ENCODE data around the gene DDR1.

The DDR1 gene

GRCh38 chr6:30882204-30882758, 2.0 kb upstream of the DDR1 start:
- peaks cover 29% of the 10 kb centered on the region for H3K4me1 ChIP-seq (ENCODE audit: insufficient read depth, low read length)

GRCh38 chr6:30882759-30883684, 1.3 kb upstream of the DDR1 start:
- no peaks in the 10 kb centered on the region for H3K9me3 ChIP-seq (ENCODE audit: control insufficient read depth, insufficient read depth, low read length)
- H3K36me3 ChIP-seq (ENCODE audit: insufficient read depth, low read length), result no peaks in the 10 kb centered on the region
- H3K4me1 ChIP-seq (ENCODE audit: insufficient read depth, low read length), result peaks cover 27% of the 10 kb centered on the region
- H3K9ac ChIP-seq (ENCODE audit: low read depth, low read length), result peak overlapping the region; percentile 65

More at GRCh38 chr6:30882204-30882758, 2.0 kb upstream of the DDR1 start:
- no peaks in the 10 kb centered on the region for H3K9me3 ChIP-seq (ENCODE audit: control insufficient read depth, insufficient read depth, low read length)
- H3K9ac ChIP-seq (ENCODE audit: low read depth, low read length), result peak overlapping the region; percentile 45; the same call in 1 of the 2 replicates
- no peaks in the 10 kb centered on the region for H3K36me3 ChIP-seq (ENCODE audit: insufficient read depth, low read length)

- Histone ChIP-seq H3K36me3 (ENCODE audit: insufficient read depth, low read length) (no peaks in the 10 kb centered on the region), H3K4me1 (ENCODE audit: insufficient read depth, low read length) (peaks cover 27% of the 10 kb centered on the region), H3K9me3 (ENCODE audit: control insufficient read depth, insufficient read depth, low read length) (no peaks in the 10 kb centered on the region), H3K9ac (ENCODE audit: low read depth, low read length) (peak overlapping the region; percentile 65; the same call in 1 of the 2 replicates)
Observed at GRCh38 chr6:30884521-30885480, 482 bp downstream of the DDR1 start.

- Histone ChIP-seq H3K36me3 (ENCODE audit: insufficient read depth, low read length) (0 out of 2 replicates have a peak, but pooled peaks cover 3% of the 10 kb centered on the region), H3K9ac (ENCODE audit: low read depth, low read length) (peak overlapping the region; percentile 39), H3K4me1 (ENCODE audit: insufficient read depth, low read length) (peaks cover 22% of the 10 kb centered on the region), H3K9me3 (ENCODE audit: control insufficient read depth, insufficient read depth, low read length) (no peaks in the 10 kb centered on the region)
Observed at GRCh38 chr6:30885481-30885998, 1.2 kb downstream of the DDR1 start.

- Histone ChIP-seq H3K4me1 (ENCODE audit: insufficient read depth, low read length) (peaks cover 20% of the 10 kb centered on the region), H3K9me3 (ENCODE audit: control insufficient read depth, insufficient read depth, low read length) (no peaks in the 10 kb centered on the region), H3K36me3 (ENCODE audit: insufficient read depth, low read length) (peaks cover 9% of the 10 kb centered on the region; the same call in 1 of the 2 replicates), H3K9ac (ENCODE audit: low read depth, low read length) (peak overlapping the region; percentile 39)
Observed at GRCh38 chr6:30885999-30886896, 1.9 kb downstream of the DDR1 start.

GRCh38 chr6:30886897-30887255, 2.6 kb downstream of the DDR1 start:
- peaks cover 14% of the 10 kb centered on the region for H3K4me1 ChIP-seq (ENCODE audit: insufficient read depth, low read length)
- no peaks in the 10 kb centered on the region for H3K9me3 ChIP-seq (ENCODE audit: control insufficient read depth, insufficient read depth, low read length)

GRCh38 chr6:30887901-30888815, 3.8 kb downstream of the DDR1 start:
- Histone ChIP-seq H3K36me3 (ENCODE audit: insufficient read depth, low read length) (peaks cover 10% of the 10 kb centered on the region; the same call in 1 of the 2 replicates), H3K4me1 (ENCODE audit: insufficient read depth, low read length) (peaks cover 7% of the 10 kb centered on the region), H3K9ac (ENCODE audit: low read depth, low read length) (no peak overlapping the region), H3K9me3 (ENCODE audit: control insufficient read depth, insufficient read depth, low read length) (no peaks in the 10 kb centered on the region)

More at GRCh38 chr6:30886897-30887255, 2.6 kb downstream of the DDR1 start:
- peaks cover 9% of the 10 kb centered on the region; the same call in 1 of the 2 replicates for H3K36me3 ChIP-seq (ENCODE audit: insufficient read depth, low read length)
- no peak overlapping the region for H3K9ac ChIP-seq (ENCODE audit: low read depth, low read length)

GRCh38 chr6:30888816-30889495, 4.6 kb downstream of the DDR1 start:
- no peak overlapping the region for H3K9ac ChIP-seq (ENCODE audit: low read depth, low read length)

GRCh38 chr6:30889496-30889885, 5.2 kb downstream of the DDR1 start:
- Histone ChIP-seq H3K4me1 (ENCODE audit: insufficient read depth, low read length) (peaks cover 7% of the 10 kb centered on the region), H3K36me3 (ENCODE audit: insufficient read depth, low read length) (peaks cover 14% of the 10 kb centered on the region; the same call in 1 of the 2 replicates), H3K9ac (ENCODE audit: low read depth, low read length) (no peak overlapping the region), H3K9me3 (ENCODE audit: control insufficient read depth, insufficient read depth, low read length) (no peaks in the 10 kb centered on the region)

More at GRCh38 chr6:30888816-30889495, 4.6 kb downstream of the DDR1 start:
- peaks cover 14% of the 10 kb centered on the region; the same call in 1 of the 2 replicates for H3K36me3 ChIP-seq (ENCODE audit: insufficient read depth, low read length)
- H3K9me3 ChIP-seq (ENCODE audit: control insufficient read depth, insufficient read depth, low read length), result no peaks in the 10 kb centered on the region
- H3K4me1 ChIP-seq (ENCODE audit: insufficient read depth, low read length), result peaks cover 7% of the 10 kb centered on the region

GRCh38 chr6:30889921-30890645, 5.8 kb downstream of the DDR1 start:
- peaks cover 7% of the 10 kb centered on the region for H3K4me1 ChIP-seq (ENCODE audit: insufficient read depth, low read length)
- H3K36me3 ChIP-seq (ENCODE audit: insufficient read depth, low read length), result peaks cover 14% of the 10 kb centered on the region; the same call in 1 of the 2 replicates
- H3K9me3 ChIP-seq (ENCODE audit: control insufficient read depth, insufficient read depth, low read length), result no peaks in the 10 kb centered on the region
- H3K9ac ChIP-seq (ENCODE audit: low read depth, low read length), result no peak overlapping the region

- Histone ChIP-seq H3K9ac (ENCODE audit: low read depth, low read length) (no peak overlapping the region), H3K36me3 (ENCODE audit: insufficient read depth, low read length) (peaks cover 14% of the 10 kb centered on the region; the same call in 1 of the 2 replicates), H3K4me1 (ENCODE audit: insufficient read depth, low read length) (peaks cover 7% of the 10 kb centered on the region), H3K9me3 (ENCODE audit: control insufficient read depth, insufficient read depth, low read length) (no peaks in the 10 kb centered on the region)
Observed at GRCh38 chr6:30890646-30891449, 6.5 kb downstream of the DDR1 start.

All from ES-I3 (cell line).